GM19452 (cell line): Measurements from ENCODE around the gene SYT6.

Source experiments
- ATAC-seq: cut with Tn5 transposase; IDR thresholded peaks from one replicate; pipeline ENCODE4 v1.9.1; 2021; ENCODE audit not compliant: unreplicated experiment

SYT6 gene

DNA sequence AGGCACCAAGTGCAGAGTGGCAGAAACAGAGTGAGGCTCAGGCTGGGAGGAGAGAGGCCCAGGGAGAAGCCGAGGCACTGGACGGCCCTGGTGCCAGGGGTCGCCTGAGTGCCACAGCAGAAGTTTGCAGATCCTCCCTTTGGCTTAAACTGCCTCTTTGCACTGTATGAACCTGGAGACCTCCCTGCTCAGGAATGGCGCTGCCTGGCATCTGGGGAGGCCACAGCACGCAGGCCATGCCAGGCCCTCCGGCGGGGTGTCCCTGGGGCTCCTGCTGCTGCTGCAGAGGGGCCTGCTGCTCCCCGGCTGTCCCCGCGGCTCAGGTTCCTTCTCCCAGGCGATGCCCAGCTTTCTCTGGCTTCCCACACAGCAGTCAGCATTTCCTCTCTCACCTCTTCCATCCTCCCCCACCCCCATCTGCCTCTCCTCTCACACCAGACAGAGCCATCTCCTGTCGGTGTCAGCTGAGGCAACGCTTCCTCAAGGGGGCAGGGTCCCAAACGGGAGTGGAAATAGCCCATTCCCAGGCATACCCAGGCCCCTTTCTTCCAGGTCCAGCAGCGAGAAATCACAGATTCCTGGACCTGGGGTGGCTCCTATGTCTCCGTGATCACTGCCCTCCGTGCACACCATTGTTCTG is 35.2 kb downstream of the SYT6 start:
- no peak for ATAC-seq

DNA sequence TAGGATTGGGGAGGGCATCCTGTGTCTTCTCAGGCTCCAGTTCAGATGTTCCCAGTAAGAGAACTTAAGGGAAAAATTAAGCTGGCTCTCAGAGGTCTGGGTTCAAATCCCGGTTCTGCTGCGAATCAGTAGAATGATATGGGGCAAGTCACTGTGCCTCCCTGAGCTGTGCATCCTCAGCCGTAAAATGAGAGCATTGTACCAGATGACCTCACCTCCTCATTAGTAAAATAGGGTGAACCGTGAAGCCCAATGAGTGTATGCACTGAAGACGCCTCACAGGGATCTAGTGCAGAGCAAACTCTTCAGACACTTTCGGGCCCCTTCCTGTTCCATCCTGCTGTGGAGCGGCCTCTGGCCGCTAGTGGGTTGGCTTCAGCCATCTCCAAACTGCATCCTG is 36.0 kb downstream of the SYT6 start:
- no peak for ATAC-seq

GRCh38 chr1:114116086-114116485 is 37.6 kb downstream of the SYT6 start:
- no peak for ATAC-seq

- no peak for ATAC-seq
Observed at GRCh38 chr1:114114185-114115094, 39.2 kb downstream of the SYT6 start.

DNA sequence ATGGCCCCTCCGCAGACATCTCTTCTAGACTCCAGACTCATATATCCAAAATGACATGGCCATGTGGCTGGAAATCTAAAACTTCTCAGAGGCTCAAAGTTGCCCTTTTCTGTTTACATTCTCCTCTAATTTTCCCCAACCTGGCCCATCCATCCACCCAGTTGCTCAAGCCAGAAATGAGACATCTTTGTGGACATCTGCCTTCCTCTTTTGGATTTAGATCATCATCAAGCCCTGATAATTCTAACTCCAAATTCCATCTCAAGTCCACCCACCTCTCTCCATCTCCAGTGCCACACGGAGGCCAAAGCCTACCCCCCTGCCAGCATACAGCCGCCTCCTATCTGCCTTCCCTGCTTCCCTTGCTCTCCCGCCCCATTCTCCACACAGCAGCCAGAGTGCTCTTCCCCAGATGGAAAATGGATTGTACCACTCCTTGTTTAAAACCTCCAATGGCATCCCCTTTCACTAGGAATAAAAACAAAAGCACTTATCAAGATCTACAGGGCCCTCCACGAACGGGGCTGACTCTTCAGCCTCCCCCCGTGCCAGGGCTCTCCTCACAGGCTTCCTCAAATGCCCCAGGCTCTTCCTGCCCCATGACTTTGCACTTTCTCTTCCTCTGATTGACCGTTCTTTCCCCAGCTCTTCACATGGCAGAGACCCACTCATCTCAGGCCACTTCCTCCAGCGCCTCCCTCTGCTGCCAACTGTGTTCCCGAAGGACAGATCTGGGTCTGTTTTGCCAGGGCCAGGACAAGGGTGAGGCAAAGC is 40.1 kb downstream of the SYT6 start:
- ATAC-seq: no peak

GRCh38 chr1:114112775-114113174 is 40.9 kb downstream of the SYT6 start:
- no peak for ATAC-seq

DNA sequence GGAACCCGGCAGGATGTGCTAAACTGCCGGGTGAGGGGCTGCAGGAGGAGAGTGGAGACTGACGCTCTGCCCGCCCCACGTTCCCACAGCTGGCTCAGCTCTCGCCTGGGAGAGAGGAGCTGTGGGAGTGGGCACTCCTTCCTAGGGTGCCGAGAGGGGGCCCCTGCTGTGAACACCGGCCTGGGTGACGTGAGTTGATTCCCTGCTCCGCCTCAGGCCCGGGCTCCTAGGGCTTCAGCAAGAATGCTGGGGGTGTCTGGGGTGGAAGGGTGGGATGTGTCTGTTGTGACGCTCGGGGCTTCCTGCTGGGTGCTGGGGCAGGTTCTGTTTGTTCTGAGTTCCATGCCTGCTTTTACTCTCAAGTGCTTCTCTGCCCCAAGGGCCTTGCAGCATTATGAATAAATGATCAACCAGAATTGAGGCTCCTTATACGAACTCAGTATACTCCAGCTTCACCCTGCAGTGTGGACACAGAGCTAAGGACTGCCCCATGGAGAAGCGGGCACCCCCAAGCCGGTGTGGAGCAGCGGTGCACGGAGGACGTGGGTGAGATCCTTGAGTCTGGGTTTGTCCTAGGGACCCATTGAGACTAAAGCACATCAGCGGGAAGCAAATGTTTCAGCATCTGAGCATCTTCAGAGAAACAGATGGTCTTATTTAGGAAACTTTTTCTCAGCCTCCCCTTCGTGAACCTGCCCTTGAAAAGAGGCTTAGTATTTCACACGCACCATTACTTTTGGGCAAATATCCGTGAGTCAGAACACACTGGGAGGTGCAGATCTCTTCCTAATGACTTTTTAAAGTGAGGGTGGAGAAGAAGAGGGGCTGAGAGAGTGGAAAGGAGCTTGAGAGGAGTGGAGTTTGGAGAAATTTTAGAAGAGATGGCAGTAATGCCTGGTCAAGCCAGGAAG is 41.7 kb downstream of the SYT6 start:
- no peak for ATAC-seq

DNA sequence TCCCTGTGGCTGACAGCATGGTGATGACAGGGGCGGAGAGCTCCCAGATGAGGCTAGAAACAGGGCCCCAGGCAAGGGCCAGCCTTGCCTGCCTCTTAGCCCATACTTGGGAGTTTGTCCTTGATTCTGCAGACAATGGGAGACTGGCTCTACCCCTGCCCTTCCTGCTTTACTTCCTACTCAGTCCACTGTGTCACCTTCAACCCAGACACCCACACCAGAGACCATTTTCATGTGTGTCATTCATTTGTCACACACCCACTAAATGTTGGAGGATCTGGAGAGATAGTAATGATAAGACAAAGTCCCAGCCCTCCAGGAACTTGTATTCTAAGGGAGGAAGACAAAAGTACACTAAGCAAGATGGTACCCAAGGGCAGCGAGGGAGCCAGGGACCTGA is 43.7 kb downstream of the SYT6 start:
- ATAC-seq: no peak

DNA sequence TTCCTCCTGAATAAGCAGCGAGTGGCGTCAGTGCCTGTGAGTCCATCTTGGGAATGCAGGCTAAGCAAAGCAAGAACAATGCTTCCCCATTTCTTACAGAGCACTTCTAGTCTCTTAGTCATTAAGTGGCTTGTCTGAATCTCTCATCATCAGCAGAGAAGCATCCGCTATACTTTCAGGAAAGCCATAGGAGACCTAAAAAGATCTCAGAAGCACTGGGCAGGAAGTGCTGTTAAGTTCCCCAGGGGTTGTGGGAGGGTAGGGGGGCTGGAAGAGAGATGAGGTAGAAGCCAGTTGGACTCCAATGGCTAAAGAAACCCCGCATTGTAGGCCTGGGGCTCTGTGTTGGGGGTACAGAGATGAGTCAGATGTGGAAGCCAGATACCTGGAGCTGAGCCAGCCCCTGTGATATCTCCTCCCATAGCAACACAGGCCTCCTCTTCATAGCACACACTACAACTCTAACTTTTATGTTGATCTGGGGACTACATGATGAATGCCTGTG is 44.9 kb downstream of the SYT6 start:
- peak; percentile 85 for ATAC-seq

DNA sequence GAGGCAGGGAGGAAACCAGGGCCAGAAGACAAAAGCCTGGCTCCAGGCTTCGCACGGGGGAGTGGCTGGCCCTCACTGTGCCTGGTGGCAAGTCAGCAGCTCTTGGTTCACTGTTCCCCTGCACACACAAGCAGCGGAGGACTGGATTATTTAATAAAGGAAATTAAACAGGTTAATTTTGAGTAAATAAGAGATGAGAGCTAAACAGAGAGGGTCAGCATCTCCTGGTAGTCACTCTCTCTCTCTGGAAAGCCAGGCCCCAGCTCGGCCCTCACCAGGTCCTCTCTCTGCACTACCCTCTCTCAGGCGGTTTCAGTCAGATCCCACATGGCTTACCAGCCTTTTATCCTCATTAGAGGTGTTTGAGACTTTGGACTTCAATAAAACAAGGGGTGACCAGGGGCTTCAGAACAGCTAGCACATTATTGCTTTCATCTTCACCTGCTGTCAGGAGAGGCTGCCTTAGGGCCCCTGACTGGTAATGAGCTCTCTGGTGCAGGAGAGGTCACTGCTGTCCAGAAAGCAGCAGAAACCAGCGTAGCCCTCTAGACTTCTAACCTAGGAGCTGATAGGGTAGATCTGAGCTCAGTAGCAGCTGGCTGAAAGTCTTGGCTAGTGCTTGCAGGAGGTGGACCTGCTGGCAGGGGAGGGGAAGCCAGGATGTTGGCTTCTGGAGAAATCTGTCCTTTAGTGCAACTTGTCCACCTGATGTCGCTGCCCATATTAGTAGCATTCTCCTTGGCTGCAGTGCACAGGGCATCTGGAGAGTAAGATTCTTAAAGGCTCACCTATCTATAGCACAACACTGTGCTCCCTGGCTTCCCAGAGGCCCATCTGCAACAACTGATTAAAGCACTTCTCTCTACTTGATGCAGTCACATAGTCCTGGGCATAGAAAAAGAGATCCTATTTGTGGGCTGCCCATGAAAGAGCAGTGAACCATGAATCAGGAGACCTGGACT is 45.9 kb downstream of the SYT6 start:
- ATAC-seq: no peak

DNA sequence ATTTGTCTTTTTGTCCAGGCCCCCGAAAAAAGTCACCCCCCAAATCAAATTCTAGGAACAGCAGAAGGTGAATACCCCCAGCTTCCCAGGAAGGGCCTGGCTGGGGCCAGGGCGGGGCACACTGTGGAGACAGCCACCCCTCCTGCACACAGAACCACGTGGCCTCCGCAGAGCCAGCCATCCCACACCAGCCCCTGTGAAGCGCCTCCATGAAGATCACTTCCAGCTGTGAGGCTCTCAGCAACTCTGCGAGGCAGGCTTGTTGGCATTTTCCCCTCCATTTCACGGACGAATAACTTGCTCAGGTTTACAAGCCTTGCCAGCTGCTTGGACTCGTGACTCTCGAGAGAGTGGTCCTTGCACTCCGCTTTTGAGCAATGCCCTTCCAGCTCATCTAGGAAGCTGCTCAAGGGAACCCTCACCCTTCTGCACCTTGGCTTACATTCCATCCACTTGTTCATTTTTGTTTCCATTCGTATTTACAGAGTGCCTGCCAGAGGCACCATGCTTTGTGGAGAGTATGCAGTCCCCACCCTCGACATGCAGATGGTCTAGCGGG is 48.2 kb downstream of the SYT6 start:
- no peak for ATAC-seq

DNA sequence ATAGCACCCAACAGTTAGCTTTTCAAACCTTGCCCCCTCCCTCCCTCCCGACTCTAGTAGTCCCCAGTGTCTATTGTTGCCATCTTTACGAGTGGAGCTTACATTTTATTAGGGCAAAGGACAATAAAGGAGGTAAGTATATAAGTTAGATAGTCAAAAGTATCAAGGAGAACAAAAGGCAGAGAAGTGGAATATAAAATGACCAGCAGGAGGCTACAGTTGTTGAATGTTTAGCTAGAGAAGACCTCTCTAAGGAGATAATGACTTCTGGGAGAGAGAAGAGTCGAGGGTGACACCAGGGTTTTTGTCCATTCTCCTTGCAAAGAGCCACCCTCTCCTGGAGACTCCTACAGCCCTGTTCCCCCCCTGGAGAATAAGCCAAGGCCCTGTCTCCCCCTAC is 48.7 kb downstream of the SYT6 start:
- no peak for ATAC-seq

- ATAC-seq: no peak
Observed at GRCh38 chr1:114103992-114104391, 49.7 kb downstream of the SYT6 start.

DNA sequence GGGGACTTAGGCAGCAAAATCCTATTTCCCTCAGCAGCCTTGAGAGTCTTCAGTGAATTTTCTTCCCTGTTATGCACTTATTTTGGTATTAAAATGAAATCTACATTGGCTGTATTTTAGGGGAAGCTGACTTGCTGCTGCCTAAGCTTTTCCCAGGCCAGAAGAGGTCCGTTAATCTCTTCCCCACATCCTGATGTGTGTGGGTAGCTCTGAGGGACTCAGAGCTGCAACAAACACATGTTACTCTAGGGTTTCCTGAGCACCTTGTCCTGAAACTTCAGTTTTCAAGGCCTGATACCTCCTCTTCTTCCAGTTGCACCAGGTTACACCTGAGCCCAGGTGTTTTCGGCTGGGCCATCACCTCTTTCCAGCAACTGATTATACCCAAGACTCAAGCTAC is 51.5 kb downstream of the SYT6 start:
- ATAC-seq: no peak

DNA sequence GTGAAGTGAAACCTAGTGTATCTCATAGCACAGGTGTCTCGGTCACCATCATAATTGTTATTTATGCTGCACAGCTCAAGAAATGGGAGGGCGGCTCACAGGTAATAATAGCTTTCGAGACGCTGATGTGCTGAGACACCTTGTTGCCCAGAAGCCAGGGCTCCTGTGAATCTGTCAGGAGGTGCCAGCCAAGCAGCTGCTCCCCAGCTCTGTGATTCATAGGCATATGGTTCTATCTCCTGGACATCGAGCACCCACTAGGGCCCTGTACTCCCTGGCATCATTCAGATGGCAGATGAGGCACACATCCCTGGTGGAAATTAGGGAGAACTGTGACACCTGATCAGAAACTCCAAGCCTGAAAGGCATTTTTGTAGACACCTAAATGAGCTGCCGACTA is 53.5 kb downstream of the SYT6 start:
- ATAC-seq: no peak

- no peak for ATAC-seq
Observed at GRCh38 chr1:114099268-114099667, 54.4 kb downstream of the SYT6 start.

DNA sequence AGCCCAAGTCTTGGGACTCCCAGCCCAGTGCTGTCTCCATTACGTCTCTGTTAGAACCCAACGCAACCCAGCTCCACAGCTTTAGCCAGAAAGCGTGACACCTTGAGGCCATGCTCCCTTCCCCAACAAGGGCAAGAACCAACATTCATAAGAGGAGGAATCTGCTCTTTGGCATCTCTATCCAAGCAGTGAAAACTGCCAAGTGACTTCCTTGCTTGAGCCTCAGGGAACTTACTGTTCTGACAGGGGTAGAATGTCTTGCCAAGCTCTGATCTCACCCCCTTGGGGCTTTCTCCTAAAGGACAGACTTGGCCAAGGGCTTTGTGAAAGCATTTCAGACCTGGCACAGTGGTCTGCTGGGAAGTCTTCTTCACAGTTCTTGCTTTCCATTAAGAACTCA is 56.6 kb downstream of the SYT6 start:
- ATAC-seq: no peak

DNA sequence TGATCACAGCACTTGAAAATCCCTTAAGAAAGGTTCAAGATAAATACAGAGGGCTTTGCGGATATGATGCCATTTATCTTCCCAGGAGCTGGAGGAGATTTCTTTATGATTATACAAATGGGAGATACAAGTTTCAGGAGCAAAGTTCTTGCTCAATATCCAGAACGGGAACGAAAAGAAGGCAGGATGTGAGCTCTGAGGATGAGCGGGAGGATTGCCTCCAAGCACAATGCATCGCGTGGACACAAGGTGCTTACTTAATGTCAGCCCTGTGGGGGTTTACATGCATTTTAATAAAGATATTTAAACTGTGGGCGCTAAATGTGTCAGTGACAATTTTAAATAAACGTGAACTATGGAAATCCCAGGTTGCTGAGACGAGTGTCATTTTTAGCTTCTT is 59.0 kb downstream of the SYT6 start:
- ATAC-seq: no peak

- no peak for ATAC-seq
Observed at GRCh38 chr1:114094363-114094634, 59.4 kb downstream of the SYT6 start.
